Fibroblast of mammary gland (primary cell): ENCODE data around the gene NUP205.

Source experiments
- DNase-seq: peaks from one replicate; pipeline ENCODE4 v3.0.0-alpha.2; 2010; ENCODE audit warnings: low read depth
- H3K4me3 ChIP-seq: 2 replicates; pipeline ENCODE4 v1.5.1; 2011; ENCODE audit warnings: low read depth, mild to moderate bottlenecking, low read length, moderate library complexity; ENCODE audit not compliant: control insufficient read depth
- CTCF ChIP-seq: conservative IDR thresholded peaks from 2 replicates; pipeline ENCODE4 v1.5.1; 2011; ENCODE audit warnings: low read depth, low read length, inconsistent platforms; ENCODE audit not compliant: control insufficient read depth, insufficient read depth

The NUP205 gene

GRCh38 chr7:135650831-135651573 is 93.3 kb downstream of the NUP205 start:
- DNase-seq = peak; percentile 71
- H3K4me3 ChIP-seq = no peak overlapping the region
- no peak for TF ChIP-seq CTCF

GRCh38 chr7:135653340-135654080 is 95.8 kb downstream of the NUP205 start:
- DNase-seq = no peak
- no peak for TF ChIP-seq CTCF
- no peak overlapping the region for H3K4me3 ChIP-seq

- TF ChIP-seq CTCF = no peak
- DNase-seq = no peak
- H3K4me3 ChIP-seq = no peak overlapping the region
Measured at GRCh38 chr7:135658564-135658963, 100.8 kb downstream of the NUP205 start.

- DNase-seq = no peak
- TF ChIP-seq CTCF = no peak
- H3K4me3 ChIP-seq = no peak overlapping the region
Measured at GRCh38 chr7:135659159-135659846, 101.6 kb downstream of the NUP205 start.

- peak overlapping the region; percentile 80 for H3K4me3 ChIP-seq
- no peak for DNase-seq
- TF ChIP-seq CTCF = no peak
Measured at GRCh38 chr7:135661311-135662122, 103.8 kb downstream of the NUP205 start.

- DNase-seq = no peak
- peak overlapping the region; percentile 80 for H3K4me3 ChIP-seq
- TF ChIP-seq CTCF = no peak
Measured at GRCh38 chr7:135662123-135662372, 104.3 kb downstream of the NUP205 start.
